H9 (cell line): Measurements from ENCODE around the gene NOVA2. TPM values are rescaled to one million over a fixed set of nuclear protein-coding genes. Genes with fewer than 3 reads are reported as not detected.

Source experiments
- DNase-seq: peaks from one replicate; pipeline ENCODE4 v3.0.0-alpha.2; 2017
- H2AFZ ChIP-seq: one replicate; pipeline ENCODE4 v1.6.1; 2013; ENCODE audit warnings: mild to moderate bottlenecking, low read length, control low read depth, moderate library complexity
- H2AK5ac ChIP-seq: 2 replicates; pipeline ENCODE4 v1.6.1; 2013; ENCODE audit warnings: low read length, control low read depth, mixed read lengths; ENCODE audit not compliant: insufficient read length
- H2BK120ac ChIP-seq: one replicate; pipeline ENCODE4 v1.6.1; 2013; ENCODE audit warnings: low read depth, mild to moderate bottlenecking, low read length, control low read depth, inconsistent platforms; ENCODE audit not compliant: poor library complexity, severe bottlenecking
- H2BK12ac ChIP-seq: 2 replicates; pipeline ENCODE4 v1.6.1; 2013; ENCODE audit warnings: low read length, control low read depth, mixed read lengths, low read depth; ENCODE audit not compliant: insufficient read length
- H2BK15ac ChIP-seq: 2 replicates; pipeline ENCODE4 v1.6.1; 2013; ENCODE audit warnings: low read depth, low read length, control low read depth
- H2BK20ac ChIP-seq: one replicate; pipeline ENCODE4 v1.6.1; 2013; ENCODE audit warnings: low read depth, mild to moderate bottlenecking, low read length, control low read depth, inconsistent platforms; ENCODE audit not compliant: poor library complexity, severe bottlenecking
- H2BK5ac ChIP-seq: 2 replicates; pipeline ENCODE4 v1.6.1; 2013; ENCODE audit warnings: low read length, control low read depth, mixed read lengths; ENCODE audit not compliant: insufficient read length
- H3K14ac ChIP-seq: 2 replicates; pipeline ENCODE4 v1.6.1; 2013; ENCODE audit warnings: low read length, control low read depth; ENCODE audit not compliant: insufficient read depth
- H3K18ac ChIP-seq: 2 replicates; pipeline ENCODE4 v1.6.1; 2013; ENCODE audit warnings: low read depth, mild to moderate bottlenecking, mixed read lengths, low read length, control low read depth; ENCODE audit not compliant: insufficient read length
- H3K23ac ChIP-seq: 2 replicates; pipeline ENCODE4 v1.6.1; 2013; ENCODE audit warnings: low read length, control low read depth, mixed read lengths, low read depth; ENCODE audit not compliant: insufficient read length
- H3K23me2 ChIP-seq: 2 replicates; pipeline ENCODE4 v1.6.1; 2013; ENCODE audit warnings: low read depth, mild to moderate bottlenecking, mixed read lengths, low read length, control low read depth; ENCODE audit not compliant: insufficient read length, poor library complexity, severe bottlenecking
- H3K27ac ChIP-seq: 2 replicates; pipeline ENCODE4 v1.5.1; 2013; ENCODE audit warnings: low read length, control low read depth, mixed read lengths, low read depth; ENCODE audit not compliant: insufficient read length
- H3K27me3 ChIP-seq: 2 replicates; pipeline ENCODE4 v1.6.1; 2013; ENCODE audit warnings: low read length, control low read depth, inconsistent platforms; ENCODE audit not compliant: insufficient read depth
- H3K4ac ChIP-seq: 2 replicates; pipeline ENCODE4 v1.6.1; 2013; ENCODE audit warnings: low read depth, mild to moderate bottlenecking, control low read depth, inconsistent platforms, low read length, moderate library complexity
- H3K4me1 ChIP-seq: 2 replicates; pipeline ENCODE4 v1.6.1; 2013; ENCODE audit warnings: low read length, control low read depth, inconsistent platforms; ENCODE audit not compliant: insufficient read depth
- H3K4me2 ChIP-seq: 2 replicates; pipeline ENCODE4 v1.6.1; 2013; ENCODE audit warnings: low read length, control low read depth, mixed read lengths; ENCODE audit not compliant: insufficient read length, insufficient read depth
- H3K56ac ChIP-seq: 2 replicates; pipeline ENCODE4 v1.6.1; 2013; ENCODE audit warnings: low read depth, mild to moderate bottlenecking, mixed read lengths, low read length, control low read depth; ENCODE audit not compliant: insufficient read length
- H3K79me1 ChIP-seq: 2 replicates; pipeline ENCODE4 v1.6.1; 2013; ENCODE audit warnings: low read depth, mild to moderate bottlenecking, moderate library complexity, low read length, control low read depth, inconsistent platforms; ENCODE audit not compliant: insufficient read depth, poor library complexity, severe bottlenecking
- H3K79me2 ChIP-seq: 2 replicates; pipeline ENCODE4 v1.6.1; 2013; ENCODE audit warnings: low read length, control low read depth, inconsistent platforms; ENCODE audit not compliant: insufficient read depth
- H3K9ac ChIP-seq: 2 replicates; pipeline ENCODE4 v1.6.1; 2013; ENCODE audit warnings: low read length, control low read depth, mixed read lengths; ENCODE audit not compliant: insufficient read length; ENCODE audit errors: extremely low read depth
- H3K9me3 ChIP-seq: one replicate; pipeline ENCODE4 v1.6.1; 2013; ENCODE audit warnings: low read depth, low read length, inconsistent platforms; ENCODE audit not compliant: control insufficient read depth
- H3T11ph ChIP-seq: one replicate; pipeline ENCODE4 v1.6.1; 2013; ENCODE audit warnings: mild to moderate bottlenecking, low read length, control low read depth, inconsistent platforms
- H4K20me1 ChIP-seq: one replicate; pipeline ENCODE4 v1.6.1; 2013; ENCODE audit not compliant: control insufficient read depth, insufficient read length, insufficient read depth
- H4K5ac ChIP-seq: 2 replicates; pipeline ENCODE4 v1.6.1; 2013; ENCODE audit warnings: low read depth, mild to moderate bottlenecking, mixed read lengths, low read length, control low read depth; ENCODE audit not compliant: insufficient read length
- H4K8ac ChIP-seq: replicated peaks from 2 replicates; pipeline ENCODE4 v1.6.1; 2013; ENCODE audit warnings: low read length, control low read depth, mixed read lengths, low read depth; ENCODE audit not compliant: insufficient read length
- H4K91ac ChIP-seq: 2 replicates; pipeline ENCODE4 v1.6.1; 2013; ENCODE audit warnings: low read depth, mild to moderate bottlenecking, moderate library complexity, mixed read lengths, low read length, control low read depth; ENCODE audit not compliant: insufficient read length
- H3K27ac Mint-ChIP-seq, 3 experiments: 2 replicates in 2 of 3; 3 replicates in 1 of 3; pipeline ENCODE4 v1.8.0; 2020 to 2021; ENCODE audit warnings: mixed read lengths in 3 of 3, mild to moderate bottlenecking in 1 of 3, moderate library complexity in 1 of 3
- H3K27me3 Mint-ChIP-seq: 2 replicates; pipeline ENCODE4 v1.8.0; 2021; ENCODE audit warnings: low read depth, mild to moderate bottlenecking, moderate library complexity, mixed read lengths
- H3K36me3 Mint-ChIP-seq, 3 experiments: 2 replicates in 2 of 3; 3 replicates in 1 of 3; pipeline ENCODE4 v1.8.0; 2020 to 2021; ENCODE audit warnings: low read depth in 3 of 3, mixed read lengths in 3 of 3; ENCODE audit not compliant: insufficient read depth in 1 of 3
- H3K4me1 Mint-ChIP-seq, 2 experiments: 2 replicates each; pipeline ENCODE4 v1.8.0; 2020; ENCODE audit warnings: mixed read lengths in 2 of 2
- H3K4me3 Mint-ChIP-seq, 2 experiments: 2 replicates in 1 of 2; 3 replicates in 1 of 2; pipeline ENCODE4 v1.8.0; 2020 to 2021; ENCODE audit warnings: mild to moderate bottlenecking in 2 of 2, mixed read lengths in 2 of 2, moderate library complexity in 1 of 2
- H3K9me3 Mint-ChIP-seq, 2 experiments: 2 replicates in 1 of 2; 3 replicates in 1 of 2; pipeline ENCODE4 v1.8.0; 2020; ENCODE audit warnings: mild to moderate bottlenecking in 2 of 2, mixed read lengths in 2 of 2, moderate library complexity in 1 of 2
- CTCF ChIP-seq: fragments of 200-600 bp; sonication (generic); conservative IDR thresholded peaks from 3 replicates; pipeline ENCODE4 v1.8.0; 2021; ENCODE audit warnings: antibody characterized with exemption, mild to moderate bottlenecking
- WGBS: extraction: QIAGEN DNeasy Blood & Tissue Kit; methylation state at CpG from one replicate; pipeline ENCODE4 v1.1.7; 2013; ENCODE audit warnings: missing lambda C conversion rate, low lambda C conversion rate, mixed read lengths; ENCODE audit not compliant: insufficient read length; ENCODE audit errors: extremely low coverage; 5-methylcytosine and 5-hydroxymethylcytosine counted together
- total RNA-seq: library from RNA; stranded (reverse); gene quantifications from 2 replicates; pipeline ENCODE4 v1.2.1, GENCODE V29; 2021

The NOVA2 gene
- total RNA-seq, 1 experiment from 2014 or later: 8.8 TPM

DNA sequence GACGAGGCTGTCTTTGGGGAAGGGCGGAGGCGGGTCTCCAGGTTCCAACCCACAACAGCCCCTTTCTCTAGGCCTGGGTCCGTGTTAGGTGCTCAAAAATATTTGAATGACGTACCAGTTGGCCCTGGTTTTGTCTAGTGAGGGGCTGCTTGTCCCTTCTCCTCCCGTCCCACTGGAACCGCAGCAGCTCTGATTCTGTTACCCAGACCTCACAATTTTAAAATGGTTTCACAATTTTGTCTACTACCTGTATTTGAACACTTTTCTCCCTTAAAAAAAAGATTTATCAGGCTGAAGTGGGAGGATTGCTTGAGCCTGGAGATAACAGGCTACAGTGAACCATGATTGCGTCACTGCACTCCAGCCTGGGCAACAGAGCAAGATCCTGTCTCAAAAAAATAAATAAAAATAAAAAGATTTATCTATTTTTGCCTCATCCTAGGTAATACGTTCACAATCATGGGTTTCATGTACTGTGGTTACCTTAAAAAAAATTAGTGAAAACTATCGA, 86.4 kb downstream of the NOVA2 start:
- H2AFZ ChIP-seq: no peak overlapping the region
- Mint-ChIP-seq H3K27ac (peak overlapping the region; percentile 98 to 99 (median 98)), H3K4me3 (peak overlapping the region; percentile 87 to 94), H3K9me3 (no peaks in the 10 kb centered on the region), H3K27me3 (peaks cover 2% of the 10 kb centered on the region; the same call in 1 of the 2 replicates), H3K36me3 (peaks cover 4 to 7% (median 5%) of the 10 kb centered on the region in 3 experiments; a peak in 4 of 7 replicates), H3K4me1 (peaks cover 12 to 23% of the 10 kb centered on the region in 2 experiments; a peak in 3 of 4 replicates)
- H2AK5ac ChIP-seq: no peak overlapping the region
- no CpG with 5 or more reads among the region's 10 CpGs for WGBS
- H3K9me3 ChIP-seq: no peaks in the 10 kb centered on the region
- H3K4ac ChIP-seq: no peak overlapping the region
- no peak overlapping the region for H3K56ac ChIP-seq
- no peak overlapping the region for H4K5ac ChIP-seq
- TF ChIP-seq CTCF: no peak
- peak overlapping the region; percentile 82; the same call in 1 of the 2 replicates for H3K14ac ChIP-seq
- no peak overlapping the region for H3K27ac ChIP-seq
- H3K4me1 ChIP-seq: no peaks in the 10 kb centered on the region
- H3K4me2 ChIP-seq: peak overlapping the region; percentile 76
- H3K27me3 ChIP-seq: no peaks in the 10 kb centered on the region
- H3K23me2 ChIP-seq: peaks cover 16% of the 10 kb centered on the region
- no peak overlapping the region for H4K91ac ChIP-seq
- peak overlapping the region; percentile 77 for H3K9ac ChIP-seq
- no peak overlapping the region for H2BK12ac ChIP-seq
- no peaks in the 10 kb centered on the region for H3K79me1 ChIP-seq
- H2BK120ac ChIP-seq: no peak overlapping the region
- peak overlapping the region; percentile 83 for H3K18ac ChIP-seq
- no peak overlapping the region for H2BK5ac ChIP-seq
- no peaks in the 10 kb centered on the region for H4K20me1 ChIP-seq
- no peak overlapping the region for H3T11ph ChIP-seq
- H2BK20ac ChIP-seq: no peak overlapping the region
- no peak for DNase-seq
- H3K79me2 ChIP-seq: no peaks in the 10 kb centered on the region
- no peak overlapping the region for H3K23ac ChIP-seq
- H2BK15ac ChIP-seq: no peak overlapping the region
- H4K8ac ChIP-seq: no peak overlapping the region
